RWPE1 (cell line): ENCODE results near the gene UBE2Q1.

Experiments used
- CTCF ChIA-PET: fragments of 350-600 bp; sonication (Branson Sonifier 250); formaldehyde crosslinking; extraction: SDS; loops from one replicate; lab custom pipeline; 2021; lab: Yijun Ruan, JAX
- POLR2A ChIA-PET: fragments of 400-600 bp; formaldehyde crosslinking; extraction: SDS; loops from one replicate; lab custom pipeline; 2020; ENCODE audit warnings: antibody characterized with exemption; ENCODE audit not compliant: low non-redundant PET; lab: Yijun Ruan, JAX
- DNase-seq: peaks from one replicate; pipeline ENCODE4 v3.0.0; 2012; ENCODE audit warnings: low spot score
- H3K27ac ChIP-seq: fragments of 450-650 bp; 2 replicates; pipeline ENCODE4 v1.5.1; 2017
- CTCF ChIP-seq: fragments of 450-650 bp; conservative IDR thresholded peaks from 2 replicates; pipeline ENCODE4 v1.5.1; 2017; ENCODE audit warnings: low read depth, mild to moderate bottlenecking

The UBE2Q1 gene

GRCh38 chr1:154512760-154513159 is 45.7 kb downstream of the UBE2Q1 start:
- ChIA-PET CTCF (no interaction called here), POLR2A (no interaction called here)
- H3K27ac ChIP-seq = no peak overlapping the region
- DNase-seq = no peak
- no peak for TF ChIP-seq CTCF

- POLR2A ChIA-PET = no interaction called here
- CTCF ChIA-PET = no interaction called here
- TF ChIP-seq CTCF = no peak
- H3K27ac ChIP-seq = no peak overlapping the region
- DNase-seq = no peak
Observed at GRCh38 chr1:154503898-154504297, 54.6 kb downstream of the UBE2Q1 start.

GRCh38 chr1:154502744-154503115 is 55.7 kb downstream of the UBE2Q1 start:
- POLR2A ChIA-PET = no interaction called here
- CTCF ChIA-PET = interaction anchor here (0.9 kb wide), 1 partner anchor 9 kb away, joined by 4 read pairs; no protein-coding TSS in a partner anchor
- TF ChIP-seq CTCF = no peak
- no peak overlapping the region for H3K27ac ChIP-seq
- no peak for DNase-seq

GRCh38 chr1:154502066-154502743 is 56.3 kb downstream of the UBE2Q1 start, which contains the start of the genes SHE and TDRD10:
SHE (minus strand) TSS chr1:154502412; CDS start chr1:154502026, 386 bp downstream.
TDRD10 (plus strand) TSS chr1:154502219; CDS start chr1:154506904, 4,685 bp downstream.
- no peak within 1 kb of the TSS for H3K27ac ChIP-seq
- ChIA-PET POLR2A (no interaction called here), CTCF (interaction anchor here (0.9 kb wide), 1 partner anchor 10 kb away, joined by 4 read pairs; no protein-coding TSS in a partner anchor)
- DNase-seq = no peak
- TF ChIP-seq CTCF = no peak

GRCh38 chr1:154501423-154502065 is 56.9 kb downstream of the UBE2Q1 start:
- no peak overlapping the region for H3K27ac ChIP-seq
- POLR2A ChIA-PET = no interaction called here
- no peak for TF ChIP-seq CTCF
- CTCF ChIA-PET = no interaction called here
- DNase-seq = no peak

- no peak for DNase-seq
- ChIA-PET CTCF (no interaction called here), POLR2A (no interaction called here)
- no peak for TF ChIP-seq CTCF
- H3K27ac ChIP-seq = no peak overlapping the region
Observed at GRCh38 chr1:154500533-154500932, 57.9 kb downstream of the UBE2Q1 start.
